Measurements from ENCODE around the gene PPP1R14D.

DNA sequence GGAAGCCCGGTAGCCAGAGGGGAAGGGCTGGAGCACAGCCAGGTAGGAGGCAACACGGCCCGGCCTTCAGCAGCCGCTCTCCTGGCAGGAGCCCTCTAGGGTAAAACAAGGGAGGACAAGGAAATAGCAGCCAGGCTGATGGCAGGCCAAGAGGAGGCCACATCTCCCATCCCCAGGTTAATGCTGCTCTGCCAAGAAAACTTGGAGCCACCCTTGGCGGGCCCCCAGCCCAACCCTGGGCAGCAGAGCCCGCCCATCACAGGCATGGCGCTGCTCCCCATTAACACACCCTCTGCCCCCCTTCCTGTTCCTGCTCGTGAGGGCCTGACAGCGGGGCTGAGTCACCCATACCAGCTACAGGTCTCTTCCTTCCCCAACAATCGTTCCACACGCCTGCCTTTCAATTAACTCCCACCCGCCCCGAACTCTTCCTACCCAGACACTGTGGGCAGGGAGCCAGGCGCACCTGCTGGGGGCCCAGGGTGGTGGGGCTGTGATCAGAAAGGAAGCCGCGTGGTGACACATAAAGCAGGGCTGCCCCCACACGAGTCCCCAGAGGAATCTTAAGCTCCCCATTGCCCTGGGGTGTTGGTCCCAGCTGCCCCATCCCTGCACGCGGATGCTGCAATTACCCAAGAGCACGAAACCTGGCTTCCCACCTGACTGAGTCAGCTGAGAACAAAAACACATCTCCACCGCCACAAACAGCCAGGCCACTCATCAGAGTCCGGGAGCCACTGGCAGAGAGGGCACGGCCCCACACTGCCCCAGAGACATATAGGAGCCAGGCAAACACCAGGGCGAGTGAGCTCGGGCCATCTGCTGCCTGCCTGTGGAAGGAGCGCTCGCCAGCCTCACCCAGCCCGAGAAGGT lies 59.0 kb downstream of the PPP1R14D start, which contains the start of gene C15orf62:
- TF ChIP-seq POLR2A (IDR thresholded peaks at IDR 0.05) = no peak
- TF ChIP-seq, protein P1, sequence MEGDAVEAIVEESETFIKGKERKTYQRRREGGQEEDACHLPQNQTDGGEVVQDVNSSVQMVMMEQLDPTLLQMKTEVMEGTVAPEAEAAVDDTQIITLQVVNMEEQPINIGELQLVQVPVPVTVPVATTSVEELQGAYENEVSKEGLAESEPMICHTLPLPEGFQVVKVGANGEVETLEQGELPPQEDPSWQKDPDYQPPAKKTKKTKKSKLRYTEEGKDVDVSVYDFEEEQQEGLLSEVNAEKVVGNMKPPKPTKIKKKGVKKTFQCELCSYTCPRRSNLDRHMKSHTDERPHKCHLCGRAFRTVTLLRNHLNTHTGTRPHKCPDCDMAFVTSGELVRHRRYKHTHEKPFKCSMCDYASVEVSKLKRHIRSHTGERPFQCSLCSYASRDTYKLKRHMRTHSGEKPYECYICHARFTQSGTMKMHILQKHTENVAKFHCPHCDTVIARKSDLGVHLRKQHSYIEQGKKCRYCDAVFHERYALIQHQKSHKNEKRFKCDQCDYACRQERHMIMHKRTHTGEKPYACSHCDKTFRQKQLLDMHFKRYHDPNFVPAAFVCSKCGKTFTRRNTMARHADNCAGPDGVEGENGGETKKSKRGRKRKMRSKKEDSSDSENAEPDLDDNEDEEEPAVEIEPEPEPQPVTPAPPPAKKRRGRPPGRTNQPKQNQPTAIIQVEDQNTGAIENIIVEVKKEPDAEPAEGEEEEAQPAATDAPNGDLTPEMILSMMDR (IDR thresholded peaks at IDR 0.05) = no peak

Measured in vagina (tissue), 2 donors.